Fibroblast of lung (primary cell): Measurements from ENCODE around the gene YES1.

Source experiments
- EZH2 ChIP-seq: IDR thresholded peaks from 2 replicates; pipeline ENCODE4 v1.5.1; 2012; ENCODE audit warnings: low read length, control low read depth, mild to moderate bottlenecking; ENCODE audit errors: missing control alignments
- TF ChIP-seq, protein P1 (sequence below), 2 donors: IDR thresholded peaks in 1 of 2; conservative IDR thresholded peaks in 1 of 2; 1 replicate in 1 of 2; 2 replicates in 1 of 2; pipeline ENCODE4 v1.5.1; 2011 to 2012; ENCODE audit warnings: low read length in 2 of 2, control low read depth in 1 of 2, inconsistent platforms in 1 of 2, low read depth in 1 of 2, mild to moderate bottlenecking in 1 of 2

DNA sequence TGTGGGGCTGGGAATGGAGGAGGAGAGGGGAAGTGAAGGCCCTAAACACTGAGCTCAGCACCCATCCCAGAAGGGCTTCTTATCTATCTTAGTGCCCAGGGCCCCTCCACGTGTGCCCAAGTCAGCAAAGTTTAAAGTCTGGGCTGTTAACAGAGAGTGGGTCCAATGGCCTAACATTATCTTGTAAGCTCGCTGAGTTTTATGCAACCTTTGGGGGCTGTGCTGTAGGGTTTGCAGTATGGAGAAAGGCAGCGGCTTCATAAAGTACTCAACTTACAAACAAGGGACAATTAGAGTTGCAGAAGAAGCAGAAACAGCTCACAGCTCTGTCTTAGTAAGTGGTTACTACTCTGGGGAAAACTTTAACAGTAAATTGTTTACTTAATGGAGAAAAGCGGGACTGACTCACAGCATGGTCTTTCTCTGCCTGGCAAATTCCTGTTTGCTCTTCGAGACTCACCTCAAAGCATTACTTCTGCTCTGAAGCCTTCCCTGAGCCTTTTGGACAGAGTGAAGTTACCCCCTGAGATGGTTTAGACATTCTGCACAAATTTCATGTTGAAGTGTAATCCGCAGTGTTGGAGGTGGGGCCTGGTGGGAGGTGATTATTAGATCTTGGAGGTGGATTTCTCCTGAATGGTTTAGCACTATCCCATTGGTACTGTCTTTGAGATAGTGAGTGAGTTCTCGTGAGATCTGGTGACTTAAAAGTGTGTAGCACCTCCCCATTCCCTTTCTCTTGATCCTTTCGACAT lies 108.7 kb downstream of the YES1 start:
- TF ChIP-seq, protein P1, sequence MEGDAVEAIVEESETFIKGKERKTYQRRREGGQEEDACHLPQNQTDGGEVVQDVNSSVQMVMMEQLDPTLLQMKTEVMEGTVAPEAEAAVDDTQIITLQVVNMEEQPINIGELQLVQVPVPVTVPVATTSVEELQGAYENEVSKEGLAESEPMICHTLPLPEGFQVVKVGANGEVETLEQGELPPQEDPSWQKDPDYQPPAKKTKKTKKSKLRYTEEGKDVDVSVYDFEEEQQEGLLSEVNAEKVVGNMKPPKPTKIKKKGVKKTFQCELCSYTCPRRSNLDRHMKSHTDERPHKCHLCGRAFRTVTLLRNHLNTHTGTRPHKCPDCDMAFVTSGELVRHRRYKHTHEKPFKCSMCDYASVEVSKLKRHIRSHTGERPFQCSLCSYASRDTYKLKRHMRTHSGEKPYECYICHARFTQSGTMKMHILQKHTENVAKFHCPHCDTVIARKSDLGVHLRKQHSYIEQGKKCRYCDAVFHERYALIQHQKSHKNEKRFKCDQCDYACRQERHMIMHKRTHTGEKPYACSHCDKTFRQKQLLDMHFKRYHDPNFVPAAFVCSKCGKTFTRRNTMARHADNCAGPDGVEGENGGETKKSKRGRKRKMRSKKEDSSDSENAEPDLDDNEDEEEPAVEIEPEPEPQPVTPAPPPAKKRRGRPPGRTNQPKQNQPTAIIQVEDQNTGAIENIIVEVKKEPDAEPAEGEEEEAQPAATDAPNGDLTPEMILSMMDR (conservative IDR thresholded peaks at IDR 0.05 in 1 of 2, IDR thresholded peaks at IDR 0.05 in 1 of 2; ENCODE audit: low read depth in 1 of 2, low read length in 2 of 2) = no peak
- TF ChIP-seq EZH2 = no peak
